CD4-positive, CD25-positive, alpha-beta regulatory T cell (primary cell): Measurements from ENCODE around the gene ACAT2. TPM values are rescaled to one million over a fixed set of nuclear protein-coding genes. Genes with fewer than 3 reads are reported as not detected.
"Not testable (repeated sequence)": the region's sequence is repeated elsewhere in the genome, so short reads cannot be mapped to it uniquely, and the experiment has no call there.

Source experiments
- ATAC-seq, 2 donors: fragments of 150-1000 bp; cut with Tn5 transposase; one replicate each; pipeline ENCODE4 v1.10.0; 2021; ENCODE audit warnings: low read depth in 2 of 2, moderate number of reproducible peaks in 2 of 2, moderate library complexity in 1 of 2
- DNase-seq, 3 donors: peaks; one replicate each; pipeline versions ENCODE4 v3.0.0 to v3.0.0-alpha.2; 2012 to 2022; ENCODE audit warnings: mixed read lengths in 1 of 3
- H3K27ac ChIP-seq: one replicate; pipeline ENCODE4 v1.7.0; 2013; ENCODE audit warnings: mild to moderate bottlenecking, low read length; ENCODE audit not compliant: insufficient read depth, poor library complexity, severe bottlenecking
- H3K27me3 ChIP-seq: one replicate; pipeline ENCODE4 v1.7.0; 2013; ENCODE audit warnings: low read length; ENCODE audit not compliant: control insufficient read depth, insufficient read depth
- H3K36me3 ChIP-seq: one replicate; pipeline ENCODE4 v1.7.0; 2013; ENCODE audit warnings: mild to moderate bottlenecking, low read length, moderate library complexity; ENCODE audit not compliant: control insufficient read depth, insufficient read depth
- H3K4me1 ChIP-seq: 2 replicates; pipeline ENCODE4 v1.7.0; 2013; ENCODE audit warnings: mild to moderate bottlenecking, low read length; ENCODE audit not compliant: insufficient read depth, control insufficient read depth, poor library complexity, severe bottlenecking
- H3K4me3 ChIP-seq: one replicate; pipeline ENCODE4 v1.7.0; 2013; ENCODE audit warnings: low read depth, mild to moderate bottlenecking, low read length, moderate library complexity
- H3K9me3 ChIP-seq, 2 experiments: 1 replicate in 1 of 2; 2 replicates in 1 of 2; pipeline ENCODE4 v1.7.0; 2013; ENCODE audit warnings: low read length in 2 of 2, mild to moderate bottlenecking in 1 of 2, moderate library complexity in 1 of 2; ENCODE audit not compliant: control insufficient read depth in 2 of 2
- H3K27ac Mint-ChIP-seq, 3 donors: one replicate each; pipeline ENCODE4 v1.8.0; 2020 to 2022; ENCODE audit warnings: mild to moderate bottlenecking in 3 of 3, mixed read lengths in 3 of 3, moderate library complexity in 2 of 3
- H3K27me3 Mint-ChIP-seq: one replicate; pipeline ENCODE4 v1.8.0; 2022; ENCODE audit warnings: mild to moderate bottlenecking, mixed read lengths
- H3K36me3 Mint-ChIP-seq: one replicate; pipeline ENCODE4 v1.8.0; 2020; ENCODE audit warnings: mixed read lengths
- H3K4me1 Mint-ChIP-seq, 4 donors: one replicate each; pipeline ENCODE4 v1.8.0; 2020 to 2022; ENCODE audit warnings: mixed read lengths in 4 of 4, mild to moderate bottlenecking in 1 of 4
- H3K4me3 Mint-ChIP-seq, 4 donors: one replicate each; pipeline ENCODE4 v1.8.0; 2020 to 2022; ENCODE audit warnings: mild to moderate bottlenecking in 4 of 4, mixed read lengths in 4 of 4, moderate library complexity in 3 of 4
- H3K9me3 Mint-ChIP-seq, 7 donors: one replicate each; pipeline ENCODE4 v1.8.0; 2020 to 2022; ENCODE audit warnings: mixed read lengths in 7 of 7, mild to moderate bottlenecking in 3 of 7, moderate library complexity in 2 of 7
- polyA plus RNA-seq, 4 donors: library from polyadenylated mRNA; unstranded; fragments of 300-500 nt; fragmentation: Illumina TruSeq; gene quantifications; one replicate each; pipeline ENCODE4 v1.2.3, GENCODE V29; 2021
- total RNA-seq: library from RNA; stranded (reverse); gene quantifications from one replicate; pipeline ENCODE4 v1.2.3, GENCODE V29; 2022

ACAT2 gene
- total RNA-seq (29.6 TPM), polyA plus RNA-seq (10 to 100 TPM; 40.8 to 66.0 (median 50.2) TPM)

DNA sequence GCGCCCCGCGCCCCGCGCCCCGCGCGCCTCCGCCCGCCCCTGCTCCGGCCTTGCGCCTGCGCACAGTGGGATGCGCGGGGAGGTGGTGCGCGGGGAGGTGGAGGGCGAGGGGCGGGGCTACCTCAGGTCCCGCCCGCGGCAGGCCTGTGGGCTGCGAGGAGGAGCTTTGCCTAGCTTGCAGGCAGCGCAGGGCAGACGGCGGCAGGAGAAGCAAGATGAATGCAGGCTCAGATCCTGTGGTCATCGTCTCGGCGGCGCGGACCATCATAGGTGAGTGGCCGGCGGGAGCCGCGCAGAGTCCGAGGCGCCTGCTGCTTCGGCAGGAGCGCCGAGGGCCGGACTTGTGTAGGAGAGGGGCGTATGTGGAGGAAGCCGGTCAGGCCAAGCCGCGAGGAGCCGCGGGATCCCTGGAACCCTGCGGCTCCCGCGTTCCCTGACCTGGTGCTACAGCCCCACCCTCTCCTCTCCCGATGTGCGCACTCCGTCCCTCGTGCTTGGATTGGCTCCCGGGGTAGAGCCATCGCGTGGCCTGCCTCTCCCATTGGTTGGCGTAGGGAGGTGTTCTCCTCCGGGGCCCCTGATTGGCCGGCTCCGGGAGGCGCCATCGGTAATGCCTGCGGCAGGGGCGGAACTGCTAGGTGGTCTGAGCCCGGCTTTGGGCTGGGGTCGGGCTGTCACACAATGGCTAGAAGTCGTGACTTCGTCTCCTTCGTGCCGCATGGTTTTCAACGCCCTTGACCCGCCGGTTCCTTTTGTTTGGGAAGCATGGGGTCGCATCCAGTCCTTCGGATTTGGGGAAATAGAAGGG, at the start of gene ACAT2:
Gene ACAT2, plus strand, starts transcription at position 173 of the 808 bp plus-strand sequence. Its CDS starts 43 bp downstream, at position 216.
- peaks cover 25% of the 10 kb centered on the region for H3K36me3 Mint-ChIP-seq
- no peaks in the 10 kb centered on the region for H3K27me3 ChIP-seq
- H3K9me3 Mint-ChIP-seq: peaks cover 0 to 3% (median 0%) of the 10 kb centered on the region in 7 donors

DNA sequence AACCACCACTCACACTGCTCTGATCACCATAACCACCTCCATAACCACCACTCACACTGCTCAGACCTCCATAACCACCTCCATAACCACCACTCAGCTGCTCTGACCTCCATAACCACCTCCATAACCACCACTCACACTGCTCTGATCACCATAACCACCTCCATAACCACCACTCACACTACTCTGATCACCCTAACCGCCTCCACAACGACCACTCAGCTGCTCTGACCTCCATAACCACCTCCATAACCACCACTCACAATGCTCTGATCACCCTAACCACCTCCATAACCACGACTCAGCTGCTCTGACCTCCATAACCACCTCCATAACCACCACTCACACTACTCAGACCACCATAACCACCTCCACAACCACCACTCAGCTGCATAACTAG, 49.5 kb upstream of the ACAT2 start:
- DNase-seq, H3K36me3 ChIP-seq, H3K9me3 Mint-ChIP-seq, H3K4me1 Mint-ChIP-seq, H3K4me3 Mint-ChIP-seq, H3K9me3 ChIP-seq, ATAC-seq, H3K27ac ChIP-seq, H3K4me3 ChIP-seq, H3K36me3 Mint-ChIP-seq, H3K4me1 ChIP-seq, H3K27ac Mint-ChIP-seq, H3K27me3 ChIP-seq, H3K27me3 Mint-ChIP-seq: not testable (repeated sequence)

More for the DNA sequence above, at the start of gene ACAT2:
- DNase-seq (peak; percentile 93 to 95 (median 93)), ATAC-seq (peak; percentile 94 to 95)
- H3K4me1 ChIP-seq: peaks cover 16% of the 10 kb centered on the region
- H3K4me3 ChIP-seq: peak within 1 kb of the TSS; percentile 80
- Mint-ChIP-seq H3K4me1 (peaks cover 11 to 42% (median 30%) of the 10 kb centered on the region in 4 donors), H3K27ac (peak within 1 kb of the TSS; percentile 97 to 98 (median 97)), H3K4me3 (peak within 1 kb of the TSS; percentile 97 to 100 (median 98)), H3K27me3 (no peaks in the 10 kb centered on the region)
- H3K36me3 ChIP-seq: peaks cover 24% of the 10 kb centered on the region
- peak within 1 kb of the TSS; percentile 98 for H3K27ac ChIP-seq
- no peaks in the 10 kb centered on the region for H3K9me3 ChIP-seq

DNA sequence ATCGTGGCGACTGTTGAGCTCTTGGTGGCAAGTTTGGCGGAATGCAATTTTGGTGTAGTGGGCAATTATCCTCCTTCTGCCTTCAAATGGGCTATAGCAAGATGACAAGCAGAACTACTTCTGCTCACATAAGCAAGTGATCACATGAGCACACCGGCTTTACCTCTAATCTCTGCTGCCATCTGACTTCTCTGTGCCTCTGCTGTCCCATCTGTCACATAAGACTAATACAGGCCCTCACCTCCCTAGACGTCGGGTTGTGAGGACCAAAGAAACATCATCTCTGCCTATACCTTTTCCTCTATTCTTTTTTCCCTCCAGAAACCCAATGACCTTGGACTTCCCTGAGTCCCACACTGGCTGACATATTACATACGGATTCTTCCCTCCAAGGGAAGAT, 47.9 kb upstream of the ACAT2 start:
- Histone ChIP-seq H3K27me3 (no peaks in the 10 kb centered on the region), H3K9me3 (no peaks in the 10 kb centered on the region), H3K27ac (no peak overlapping the region), H3K4me1 (no peaks in the 10 kb centered on the region), H3K36me3 (no peaks in the 10 kb centered on the region), H3K4me3 (no peak overlapping the region)
- no peak overlapping the region for H3K4me3 Mint-ChIP-seq
- no peaks in the 10 kb centered on the region for H3K27me3 Mint-ChIP-seq
- H3K4me1 Mint-ChIP-seq: peaks cover 0 to 9% (median 5%) of the 10 kb centered on the region in 4 donors
- H3K36me3 Mint-ChIP-seq: peaks cover 4% of the 10 kb centered on the region
- DNase-seq (no peak), ATAC-seq (no peak)
- H3K27ac Mint-ChIP-seq: no peak overlapping the region
- peaks cover 0 to 8% (median 0%) of the 10 kb centered on the region in 7 donors for H3K9me3 Mint-ChIP-seq

DNA sequence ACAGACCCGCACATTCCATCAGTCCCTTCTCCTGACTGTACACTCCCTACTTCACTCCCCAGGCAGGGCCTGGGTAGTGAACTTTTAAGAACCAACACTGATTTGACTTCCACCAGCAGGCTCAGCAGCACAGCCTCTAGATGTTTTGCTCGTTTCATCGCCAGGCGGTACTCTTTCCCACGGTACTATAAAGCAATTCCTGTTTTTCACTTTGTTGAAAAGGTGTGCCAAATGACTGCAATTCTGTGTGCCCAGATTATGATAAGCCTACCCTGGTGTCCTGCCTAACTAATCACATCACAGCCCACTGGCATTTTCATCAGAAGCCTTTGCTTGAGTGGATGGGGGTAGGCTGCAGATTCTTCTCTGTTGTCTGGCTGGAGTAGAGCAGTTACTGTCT, 47.4 kb upstream of the ACAT2 start:
- Mint-ChIP-seq H3K4me3 (no peak overlapping the region), H3K4me1 (peaks cover 0 to 9% (median 5%) of the 10 kb centered on the region in 4 donors), H3K27ac (no peak overlapping the region), H3K27me3 (no peaks in the 10 kb centered on the region), H3K36me3 (peaks cover 2% of the 10 kb centered on the region), H3K9me3 (peaks cover 0 to 5% (median 0%) of the 10 kb centered on the region in 7 donors)
- no peaks in the 10 kb centered on the region for H3K36me3 ChIP-seq
- no peak for DNase-seq
- H3K27ac ChIP-seq: no peak overlapping the region
- H3K27me3 ChIP-seq: no peaks in the 10 kb centered on the region
- H3K4me1 ChIP-seq: no peaks in the 10 kb centered on the region
- no peak for ATAC-seq
- H3K9me3 ChIP-seq: no peaks in the 10 kb centered on the region
- H3K4me3 ChIP-seq: no peak overlapping the region

DNA sequence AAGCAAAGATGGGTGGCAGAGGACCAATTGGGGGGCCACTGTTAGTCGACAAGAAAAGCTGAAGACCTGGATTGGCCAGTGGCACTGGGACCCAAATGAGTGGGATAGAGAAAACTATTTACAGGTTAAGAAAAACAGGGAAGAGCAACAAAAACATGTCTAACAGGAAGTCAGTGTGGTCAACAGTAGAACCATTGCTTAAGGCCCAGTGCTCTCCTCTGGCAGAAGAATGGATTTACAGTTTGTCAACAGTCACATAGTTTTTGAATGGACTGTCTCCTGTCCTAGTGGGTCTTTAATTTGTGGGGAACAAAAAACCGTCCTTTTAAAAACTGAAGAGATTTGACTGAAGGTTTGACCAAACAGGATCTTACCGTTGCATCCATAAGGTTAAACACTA, 46.7 kb upstream of the ACAT2 start:
- peak overlapping the region in 1 of 4 donors; percentile 85 for H3K4me3 Mint-ChIP-seq
- DNase-seq: no peak
- no peaks in the 10 kb centered on the region for H3K27me3 Mint-ChIP-seq
- H3K9me3 Mint-ChIP-seq: no peaks in the 10 kb centered on the region
- Histone ChIP-seq H3K4me3 (no peak overlapping the region), H3K9me3 (no peaks in the 10 kb centered on the region), H3K27me3 (no peaks in the 10 kb centered on the region), H3K27ac (no peak overlapping the region), H3K4me1 (no peaks in the 10 kb centered on the region), H3K36me3 (no peaks in the 10 kb centered on the region)
- peak overlapping the region in 1 of 3 donors; percentile 5 for H3K27ac Mint-ChIP-seq
- H3K4me1 Mint-ChIP-seq: peaks cover under 1 to 9% (median 5%) of the 10 kb centered on the region in 4 donors
- no peaks in the 10 kb centered on the region for H3K36me3 Mint-ChIP-seq
- no peak for ATAC-seq

DNA sequence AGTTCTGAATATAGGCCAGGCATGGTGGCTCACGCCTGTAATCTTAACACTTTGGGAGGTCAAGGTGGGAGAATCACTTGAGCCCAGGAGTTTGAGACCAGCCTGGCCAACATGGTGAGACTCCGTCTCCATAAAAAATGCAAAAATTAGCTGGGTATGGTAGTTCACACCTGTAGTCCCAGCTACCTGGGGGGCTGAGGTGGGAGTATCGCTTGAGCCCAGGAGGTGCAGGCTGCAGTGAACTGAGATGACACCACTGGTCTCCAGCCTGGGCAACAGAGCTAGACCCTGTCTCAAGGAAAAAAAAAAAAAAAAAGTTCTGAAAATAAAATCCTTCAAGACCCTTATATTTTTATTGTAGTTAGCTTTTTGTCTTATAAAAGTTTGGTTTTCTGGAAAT, 46.2 kb upstream of the ACAT2 start:
- H3K27ac Mint-ChIP-seq: no peak overlapping the region
- H3K9me3 ChIP-seq: no peaks in the 10 kb centered on the region
- no peak overlapping the region for H3K4me3 Mint-ChIP-seq
- no peaks in the 10 kb centered on the region for H3K27me3 Mint-ChIP-seq
- no peaks in the 10 kb centered on the region for H3K9me3 Mint-ChIP-seq
- no peaks in the 10 kb centered on the region for H3K36me3 ChIP-seq
- no peak overlapping the region for H3K27ac ChIP-seq
- no peaks in the 10 kb centered on the region for H3K27me3 ChIP-seq
- H3K4me3 ChIP-seq: no peak overlapping the region
- H3K4me1 Mint-ChIP-seq: peaks cover 4 to 13% (median 8%) of the 10 kb centered on the region in 4 donors
- no peaks in the 10 kb centered on the region for H3K36me3 Mint-ChIP-seq
- no peaks in the 10 kb centered on the region for H3K4me1 ChIP-seq
- DNase-seq: no peak
- ATAC-seq: no peak

DNA sequence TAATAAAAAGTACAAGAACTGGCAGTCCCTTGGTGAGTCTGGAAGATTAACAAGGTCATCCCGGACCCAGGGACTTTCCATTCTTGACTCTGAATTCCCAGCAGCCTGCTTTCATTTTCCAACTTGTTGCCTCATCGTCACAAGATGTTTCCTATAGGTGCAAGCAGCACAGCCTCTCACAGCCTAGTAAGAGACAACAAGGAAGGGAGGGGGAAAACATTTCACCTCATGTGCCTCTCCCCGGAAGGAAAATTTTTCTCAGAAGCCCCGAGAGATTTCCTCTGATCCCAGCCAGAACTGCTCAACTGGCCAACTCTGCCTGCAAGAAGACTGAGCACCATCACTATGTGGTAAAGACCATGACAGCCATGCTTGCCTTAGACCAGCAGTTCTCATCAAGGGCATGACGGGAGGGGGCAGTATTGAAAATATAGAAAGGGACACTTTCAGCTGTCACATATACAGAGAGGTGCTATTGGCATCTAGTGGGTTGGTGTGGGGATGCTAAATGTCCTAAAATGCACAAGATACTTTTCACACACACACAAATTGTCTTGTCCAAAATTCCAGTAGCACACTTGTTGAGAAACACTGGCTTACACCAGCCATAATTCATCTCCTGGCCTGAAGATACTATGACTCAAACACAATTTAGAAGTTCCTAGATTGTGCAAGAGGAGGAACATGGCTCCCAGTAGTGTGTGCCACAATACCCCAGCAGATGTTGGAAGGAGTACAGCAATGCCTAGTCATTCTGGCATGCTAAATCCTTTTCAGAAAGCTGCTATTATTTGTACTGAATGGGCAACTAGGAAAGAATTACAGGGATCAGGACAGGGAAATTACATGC, 45.4 kb upstream of the ACAT2 start:
- H3K27ac Mint-ChIP-seq: no peak overlapping the region
- no peak for ATAC-seq
- no peaks in the 10 kb centered on the region for H3K9me3 Mint-ChIP-seq

More for the DNA sequence above, 45.4 kb upstream of the ACAT2 start:
- H3K27ac ChIP-seq: no peak overlapping the region
- H3K27me3 ChIP-seq: no peaks in the 10 kb centered on the region
- Mint-ChIP-seq H3K4me3 (no peak overlapping the region), H3K27me3 (no peaks in the 10 kb centered on the region), H3K36me3 (no peaks in the 10 kb centered on the region), H3K4me1 (peaks cover 6 to 13% (median 9%) of the 10 kb centered on the region in 4 donors)
- H3K36me3 ChIP-seq: no peaks in the 10 kb centered on the region
- no peaks in the 10 kb centered on the region for H3K4me1 ChIP-seq
- no peak overlapping the region for H3K4me3 ChIP-seq
- H3K9me3 ChIP-seq: no peaks in the 10 kb centered on the region
- no peak for DNase-seq
